Upper lobe of left lung (tissue), 4 donors: Measurements from ENCODE around the gene ZNF653.

Experiments used
- CTCF ChIP-seq, 6 experiments: fragments of 450-650 bp in 4 of 6; fragments of 200-600 bp in 2 of 6; sonication (generic) in 2 of 6; IDR thresholded peaks; one replicate each; pipeline ENCODE4 v1.5.1; 2016 to 2019; ENCODE audit warnings: antibody characterized with exemption in 6 of 6
- EP300 ChIP-seq, 4 donors: sonication (generic); formaldehyde crosslinking; IDR thresholded peaks; one replicate each; pipeline ENCODE4 v1.5.1; 2017; ENCODE audit warnings: antibody characterized with exemption in 4 of 4, control low read depth in 2 of 4
- POLR2A ChIP-seq, 4 donors: fragments of 450-650 bp; IDR thresholded peaks; one replicate each; pipeline ENCODE4 v1.5.1; 2016 to 2017; ENCODE audit warnings: antibody characterized with exemption in 4 of 4, mild to moderate bottlenecking in 2 of 4
- POLR2AphosphoS5 ChIP-seq, 2 donors: sonication (generic); formaldehyde crosslinking; IDR thresholded peaks; one replicate each; pipeline ENCODE4 v1.5.1; 2017; ENCODE audit warnings: antibody characterized with exemption in 2 of 2

- TF ChIP-seq CTCF (IDR thresholded peaks at IDR 0.05) (no peak), POLR2A (IDR thresholded peaks at IDR 0.05) (no peak), EP300 (IDR thresholded peaks at IDR 0.05) (no peak), POLR2AphosphoS5 (IDR thresholded peaks at IDR 0.05) (no peak)
Observed at GRCh38 chr19:11446271-11446651, 59.4 kb downstream of the ZNF653 start.
